EL (cell line): ENCODE results near the gene CLIC4.

ENCODE experiments used
- DNase-seq: peaks from one replicate; pipeline ENCODE4 v3.0.0-alpha.2; 2016

CLIC4 gene

GRCh38 chr1:24862775-24863483 lies 117.7 kb downstream of the CLIC4 start:
- no peak for DNase-seq

DNA sequence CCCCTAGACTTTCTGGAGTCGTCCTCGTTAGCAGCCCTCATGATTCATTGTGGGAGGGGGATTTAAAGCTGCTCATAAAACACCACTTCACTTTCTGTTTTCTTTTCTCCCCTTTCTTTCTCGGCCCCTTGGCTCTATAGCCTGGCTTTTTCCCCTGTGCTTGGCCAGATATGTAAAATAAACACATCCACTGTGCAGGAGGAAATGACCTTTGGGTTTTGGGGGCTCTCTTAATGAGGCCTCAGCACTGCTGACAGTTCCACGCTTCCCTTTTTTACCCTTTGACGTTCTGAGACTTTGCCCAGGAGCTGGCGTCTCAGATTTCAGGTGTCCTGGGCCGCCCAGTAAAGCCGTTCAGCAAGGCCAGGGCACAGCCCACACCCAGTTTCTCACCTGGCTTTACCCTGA lies 119.1 kb downstream of the CLIC4 start:
- no peak for DNase-seq

DNA sequence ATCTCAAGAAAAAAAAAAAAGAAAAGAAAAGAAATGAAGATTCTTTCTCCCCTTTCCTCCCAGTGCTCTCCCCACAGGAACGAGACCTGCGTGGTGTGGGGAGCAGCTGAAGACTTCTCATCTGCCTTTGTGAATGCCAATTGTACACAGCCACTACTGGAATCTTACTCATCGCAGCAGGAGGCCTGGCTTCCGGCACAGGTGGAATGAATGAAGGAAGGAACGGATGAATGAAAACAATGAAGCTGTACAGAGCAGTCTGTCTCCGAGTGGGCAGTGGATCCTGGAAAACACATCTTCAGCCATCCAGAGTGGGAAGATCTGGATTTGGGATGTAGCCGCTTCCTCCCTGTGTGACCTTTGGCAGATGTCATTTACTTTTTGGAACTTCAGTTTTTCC lies 119.9 kb downstream of the CLIC4 start:
- no peak for DNase-seq

DNA sequence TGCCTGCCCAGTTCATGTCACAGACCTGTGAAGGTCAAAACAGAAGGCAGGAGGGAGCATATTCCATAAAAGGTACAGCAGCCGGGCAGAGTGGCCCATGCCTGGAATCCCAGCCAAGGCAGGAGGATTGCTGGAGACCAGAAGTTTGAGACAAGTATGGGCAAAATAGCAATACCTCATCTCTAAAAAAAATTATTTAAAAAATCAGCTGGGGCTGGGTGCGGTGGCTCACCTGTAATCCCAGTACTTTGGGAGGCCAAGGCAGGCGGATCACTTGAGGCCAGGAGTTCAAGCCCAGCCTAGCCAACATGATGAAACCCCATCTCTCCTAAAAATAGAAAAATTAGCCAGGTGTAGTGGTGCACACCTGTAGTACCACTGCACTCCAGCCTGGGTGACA lies 120.3 kb downstream of the CLIC4 start:
- no peak for DNase-seq

GRCh38 chr1:24866211-24867083 lies 121.2 kb downstream of the CLIC4 start:
- DNase-seq: no peak

DNA sequence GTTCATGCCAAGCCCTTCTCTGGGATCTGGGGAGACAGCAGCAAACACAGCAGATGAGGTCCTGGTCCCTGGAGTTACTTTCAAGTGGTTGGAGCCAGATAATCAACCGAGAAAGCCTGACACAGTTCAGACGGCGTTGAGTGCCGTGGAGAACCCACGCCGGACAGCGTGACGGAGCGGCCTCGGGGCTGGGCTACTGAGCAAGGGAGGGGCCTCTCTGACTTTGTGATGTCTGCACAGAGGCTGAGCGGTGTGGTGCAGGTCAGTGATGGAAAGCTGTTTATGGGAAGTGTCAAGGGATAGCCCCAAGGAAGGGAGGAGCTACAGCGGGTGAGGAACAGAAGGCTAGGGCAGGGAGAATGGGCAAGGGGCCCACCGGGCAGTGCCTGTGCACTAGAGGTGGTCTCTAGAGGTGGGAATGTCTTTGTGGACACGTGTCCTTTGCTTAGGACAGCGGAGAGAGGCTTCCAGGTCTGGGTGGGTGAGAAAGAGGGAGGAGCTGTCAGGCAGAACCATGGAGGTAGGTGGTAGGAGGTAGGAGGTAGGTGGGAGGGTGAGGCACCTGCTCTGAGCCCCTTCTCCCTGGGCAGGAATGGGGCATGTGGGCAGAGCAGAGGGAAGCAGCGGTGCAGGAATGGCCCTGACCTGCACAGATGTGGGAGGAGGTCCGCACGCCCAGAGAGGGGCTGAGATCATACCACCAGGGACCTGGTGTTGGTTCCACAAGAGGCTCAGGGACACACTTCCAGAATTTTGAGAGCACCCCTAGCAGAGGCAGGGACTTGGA lies 122.0 kb downstream of the CLIC4 start:
- DNase-seq: no peak

GRCh38 chr1:24868016-24868875 lies 123.0 kb downstream of the CLIC4 start:
- no peak for DNase-seq

DNA sequence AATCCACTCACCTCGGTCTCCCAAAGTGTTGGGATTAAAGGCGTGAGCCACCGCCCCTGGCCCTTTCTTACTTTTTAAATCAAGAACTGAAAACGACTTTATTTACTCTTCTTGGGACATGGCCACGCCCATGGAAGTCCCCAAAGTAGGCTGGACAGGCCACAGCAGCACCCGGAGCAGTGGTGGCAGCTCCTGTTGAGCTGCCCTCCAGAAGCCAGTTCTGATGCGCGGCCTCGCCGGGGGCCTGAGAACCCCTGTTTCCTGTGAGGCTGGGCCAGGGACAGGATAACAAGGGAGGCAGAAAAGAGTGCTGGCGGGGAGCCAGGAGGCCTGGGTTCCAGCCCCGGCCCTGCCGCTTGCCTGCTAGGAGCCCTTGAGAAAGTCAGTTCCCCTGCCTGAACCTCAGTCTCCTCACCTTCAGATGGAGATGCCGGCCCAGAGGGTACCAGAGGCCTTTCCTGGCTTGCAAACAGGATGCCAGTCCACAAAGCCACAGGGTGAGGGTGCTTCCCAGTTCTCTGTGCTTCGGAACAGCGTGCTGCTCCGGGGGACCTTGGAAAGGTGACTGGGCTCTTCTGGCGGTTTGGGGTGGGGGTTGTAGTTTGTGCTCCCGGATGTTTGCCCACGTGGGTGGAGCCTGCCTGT lies 125.4 kb downstream of the CLIC4 start:
- DNase-seq: no peak

DNA sequence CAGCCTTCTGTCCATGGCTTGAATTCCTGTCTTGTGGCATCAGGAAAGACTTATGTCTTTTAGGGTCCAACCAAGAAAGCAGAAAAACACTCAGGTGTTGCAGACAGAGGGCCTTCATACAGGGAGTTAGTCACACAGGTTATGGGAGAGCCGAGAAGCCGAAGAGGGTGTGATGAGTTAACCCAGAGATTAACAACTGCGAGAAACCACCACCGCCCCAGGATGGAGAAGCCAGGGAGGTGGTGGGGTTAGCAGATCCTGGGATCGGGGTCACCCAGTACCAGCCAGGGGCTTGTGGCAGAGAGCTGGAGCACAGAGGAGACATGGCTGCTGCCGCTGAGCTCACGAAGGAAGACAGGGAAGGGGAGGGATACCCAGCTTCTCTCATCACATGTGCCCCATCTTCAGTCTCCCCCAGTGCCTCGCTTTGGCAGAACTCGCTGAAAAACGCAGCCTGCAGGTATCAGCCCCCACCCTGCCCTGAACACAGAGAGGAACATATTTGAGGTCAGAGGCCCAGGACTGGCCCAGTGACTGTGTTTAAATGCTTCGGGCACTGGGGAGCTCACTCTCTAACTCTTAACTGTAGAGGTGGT lies 126.2 kb downstream of the CLIC4 start:
- DNase-seq: no peak

GRCh38 chr1:24872061-24872850 lies 127.0 kb downstream of the CLIC4 start:
- DNase-seq: no peak

DNA sequence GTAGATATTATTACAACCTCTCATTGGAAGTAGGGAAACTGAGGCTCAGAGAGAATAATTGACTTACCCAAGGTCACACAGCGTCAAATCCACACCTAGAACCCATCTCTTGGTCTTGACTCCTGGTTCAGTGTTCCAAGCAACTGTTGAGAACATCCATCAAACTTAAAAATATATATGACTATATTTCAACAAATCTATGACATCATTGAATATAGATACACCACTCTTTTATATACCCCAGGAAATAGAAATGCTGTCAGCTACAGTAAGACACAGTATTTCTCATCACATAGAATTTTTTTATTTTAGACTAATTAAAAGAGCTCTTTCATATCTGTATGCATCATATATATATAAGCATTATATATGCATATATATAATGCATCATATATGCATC lies 127.9 kb downstream of the CLIC4 start:
- DNase-seq: no peak

DNA sequence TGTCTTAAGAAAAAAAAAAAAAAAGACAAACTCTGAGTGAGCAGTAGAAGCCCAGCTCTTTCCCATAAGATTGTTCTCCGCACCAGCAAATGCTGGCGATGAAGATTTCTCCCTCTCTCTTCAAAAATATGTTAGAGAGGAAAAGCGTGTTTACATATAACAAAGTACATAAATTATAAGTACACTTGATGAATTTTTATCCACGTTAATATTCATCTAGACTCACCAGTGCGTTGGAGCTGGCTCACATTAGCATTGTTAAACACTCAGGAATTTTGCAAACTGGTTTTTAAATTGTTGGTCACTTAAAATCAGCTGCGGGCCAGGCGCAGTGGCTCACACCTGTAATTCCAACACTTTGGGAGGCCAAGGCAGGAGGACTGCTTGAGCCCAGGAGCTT lies 128.8 kb downstream of the CLIC4 start:
- DNase-seq: no peak

- DNase-seq: no peak
Observed at GRCh38 chr1:24874611-24875234, 129.5 kb downstream of the CLIC4 start.

- DNase-seq: no peak
Observed at GRCh38 chr1:24875257-24875656, 130.0 kb downstream of the CLIC4 start.

DNA sequence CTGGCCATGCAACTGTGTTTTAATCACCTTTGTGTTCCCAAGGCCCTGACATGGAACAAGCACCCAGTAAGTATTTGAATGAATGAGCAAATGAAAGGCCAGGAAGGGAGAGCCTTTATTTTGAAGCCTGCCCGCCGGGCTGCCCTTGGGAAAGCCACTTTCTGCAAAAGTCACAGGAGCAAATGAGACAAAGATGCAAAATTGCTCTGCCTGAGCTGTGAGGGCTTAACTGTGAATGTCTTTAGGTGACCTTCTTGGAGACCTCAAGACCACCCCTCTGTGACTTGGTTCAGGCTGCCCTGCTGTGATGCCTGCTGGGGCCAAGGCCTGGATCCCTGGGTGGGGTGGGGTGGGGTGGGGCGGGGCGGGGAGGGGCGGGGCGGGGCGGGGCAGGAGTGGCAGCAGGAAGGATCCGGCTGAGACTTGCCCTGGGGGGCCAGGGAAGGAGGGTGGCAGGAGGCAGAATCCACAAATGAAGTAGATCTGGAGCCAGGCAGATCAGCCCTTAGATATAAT lies 130.8 kb downstream of the CLIC4 start:
- DNase-seq: no peak

DNA sequence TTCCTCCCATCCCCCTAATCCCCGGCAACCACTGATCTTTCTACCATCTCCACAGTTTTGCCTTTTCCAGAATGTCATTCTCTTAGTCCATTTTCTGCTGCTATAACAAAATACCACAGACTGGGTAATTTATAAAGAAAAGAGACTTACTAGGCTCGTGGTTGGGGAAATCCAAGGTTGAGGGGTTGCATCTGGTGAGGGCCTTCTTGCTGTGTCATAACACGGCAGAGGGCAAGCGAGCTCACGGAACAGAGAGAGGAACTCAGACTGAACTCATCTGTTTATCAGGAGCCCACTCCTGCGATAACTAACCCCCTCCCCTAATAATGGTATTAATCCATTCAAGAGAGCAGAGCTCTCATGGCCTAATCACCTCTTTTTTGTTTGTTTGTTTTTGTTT lies 132.8 kb downstream of the CLIC4 start:
- no peak for DNase-seq

DNA sequence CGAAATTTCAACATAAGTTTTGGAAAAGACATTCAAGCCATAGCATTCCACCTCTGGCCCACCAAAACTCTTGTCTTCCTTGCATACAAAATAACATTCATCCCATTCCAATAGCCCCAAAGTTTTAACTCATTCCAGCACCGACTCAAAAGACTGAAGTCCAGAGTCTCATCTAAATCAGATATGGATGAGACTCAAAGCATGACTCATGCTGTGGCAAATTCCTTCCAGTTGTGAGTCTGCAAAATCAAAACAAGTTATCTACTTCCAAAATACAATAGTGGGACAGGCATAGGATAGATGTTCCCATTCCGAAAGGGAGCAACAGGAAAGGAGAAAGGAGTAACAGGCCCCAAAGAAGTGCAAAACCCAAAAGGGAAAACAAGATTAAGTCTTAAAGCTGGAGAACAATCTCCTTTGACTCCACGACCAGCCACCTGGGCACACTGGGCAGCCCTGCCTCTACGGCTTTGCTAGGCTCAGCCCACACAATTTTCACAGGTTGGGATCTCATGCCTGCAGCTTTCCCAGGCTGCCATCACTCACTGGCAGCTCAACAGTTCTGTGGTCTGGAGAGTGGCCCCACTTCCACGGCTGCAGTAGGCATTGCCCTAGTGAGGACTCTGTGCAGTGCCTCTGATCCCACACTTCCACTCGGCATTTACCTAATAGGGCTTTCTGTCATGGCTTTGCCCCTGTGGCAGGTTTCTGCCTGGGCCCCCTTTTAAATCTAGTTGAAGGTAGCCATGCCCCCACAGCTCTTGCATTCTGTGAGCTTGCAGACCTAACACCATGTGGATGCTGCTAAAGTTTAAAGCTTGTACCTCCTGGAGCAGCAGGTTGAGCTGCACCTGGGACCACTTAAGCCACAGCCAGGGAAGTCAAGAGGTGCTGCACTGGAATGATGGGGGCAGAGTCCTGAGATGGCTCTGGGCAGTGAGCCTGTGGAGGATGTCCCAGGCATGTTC lies 133.8 kb downstream of the CLIC4 start:
- peak; percentile 68 for DNase-seq

DNA sequence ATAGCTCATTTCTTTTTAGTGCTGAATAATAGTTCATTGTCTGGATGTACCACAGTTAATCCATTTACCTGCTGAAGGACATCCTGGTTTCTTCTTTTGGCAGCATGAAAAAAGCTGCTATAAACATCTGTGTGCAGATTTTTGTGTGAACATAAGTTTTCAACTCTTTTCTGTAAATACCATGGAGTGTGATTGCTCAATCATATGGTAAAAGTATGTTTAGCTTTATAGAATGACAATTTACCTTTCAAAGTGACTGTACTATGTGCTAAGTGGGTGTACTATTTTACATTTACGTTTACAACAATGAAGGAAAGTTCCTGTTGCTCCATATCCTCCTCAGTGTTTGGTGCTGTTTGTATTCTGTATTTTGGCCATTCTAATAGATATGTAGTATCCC lies 135.8 kb downstream of the CLIC4 start:
- no peak for DNase-seq

DNA sequence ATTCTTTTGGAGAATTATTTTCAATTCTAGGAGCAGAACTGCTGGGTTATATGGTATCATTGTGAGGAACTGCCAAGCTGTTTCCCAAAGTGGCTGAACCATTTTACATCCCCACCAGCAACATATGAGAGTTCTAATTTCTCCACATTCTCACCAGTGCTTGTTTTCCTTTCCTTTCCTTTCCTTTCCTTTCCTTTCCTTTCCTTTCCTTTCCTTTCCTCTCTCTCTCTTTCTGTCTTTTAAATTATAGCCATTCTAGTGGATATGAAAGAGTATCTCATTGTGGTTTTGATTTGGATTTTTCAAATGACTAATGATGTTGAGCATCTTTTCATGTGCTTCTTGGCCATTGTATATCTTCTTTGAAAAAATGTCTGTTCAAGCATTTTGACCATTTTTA lies 139.5 kb downstream of the CLIC4 start:
- no peak for DNase-seq
